ENCODE measurements around the gene TRIM46.
"Not testable (repeated sequence)": the region's sequence is repeated elsewhere in the genome, so short reads cannot be mapped to it uniquely, and the experiment has no call there.

The TRIM46 gene

GRCh38 chr1:155227261-155228095 is 53.8 kb downstream of the TRIM46 start:
- Mint-ChIP-seq H3K36me3 (ENCODE audit: low read depth) (peaks cover 10% of the 10 kb centered on the region), H3K27ac (peak overlapping the region; percentile 89), H3K4me3 (peak overlapping the region; percentile 83), H3K27me3 (no peaks in the 10 kb centered on the region), H3K9me3 (no peaks in the 10 kb centered on the region), H3K4me1 (ENCODE audit: low read depth) (peaks cover 46% of the 10 kb centered on the region)

- Mint-ChIP-seq H3K4me3 (peak overlapping the region; percentile 83), H3K36me3 (ENCODE audit: low read depth) (peaks cover 10% of the 10 kb centered on the region), H3K9me3 (no peaks in the 10 kb centered on the region), H3K4me1 (ENCODE audit: low read depth) (peaks cover 44% of the 10 kb centered on the region), H3K27me3 (no peaks in the 10 kb centered on the region), H3K27ac (peak overlapping the region; percentile 89)
These were observed 54.4 kb downstream of the TRIM46 start for GRCh38 chr1:155228096-155228427.

DNA sequence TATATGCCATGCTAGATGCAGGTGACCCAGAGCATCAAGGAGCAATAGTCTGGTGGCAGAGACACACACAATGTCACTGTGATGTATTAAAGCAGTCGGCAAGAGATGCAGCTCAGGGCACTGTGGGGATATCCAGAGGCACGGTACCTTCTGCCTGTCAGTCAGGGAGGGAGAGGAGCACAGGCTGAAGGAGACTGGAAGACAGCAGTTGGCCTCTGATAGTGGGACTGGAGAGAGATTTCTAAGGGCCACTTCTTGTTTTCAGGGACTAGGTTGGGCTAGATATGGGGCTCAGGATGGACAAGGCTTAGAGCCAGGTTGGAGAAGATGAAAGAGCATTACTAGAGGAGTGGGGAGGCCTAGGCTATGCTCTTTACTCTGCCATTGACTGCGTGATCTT is 57.7 kb downstream of the TRIM46 start:
- not testable (repeated sequence) for H3K27me3 Mint-ChIP-seq; H3K9me3 Mint-ChIP-seq; H3K27ac Mint-ChIP-seq; H3K36me3 Mint-ChIP-seq (ENCODE audit: low read depth); H3K4me3 Mint-ChIP-seq
- H3K4me1 Mint-ChIP-seq (ENCODE audit: low read depth) = peaks cover 22% of the 10 kb centered on the region

- not testable (repeated sequence) for H3K27ac Mint-ChIP-seq, H3K4me3 Mint-ChIP-seq, H3K27me3 Mint-ChIP-seq, H3K9me3 Mint-ChIP-seq
- peaks cover 18% of the 10 kb centered on the region for H3K36me3 Mint-ChIP-seq (ENCODE audit: low read depth)
- H3K4me1 Mint-ChIP-seq (ENCODE audit: low read depth) = peaks cover 18% of the 10 kb centered on the region
These were observed 58.6 kb downstream of the TRIM46 start for GRCh38 chr1:155232001-155232978.

GRCh38 chr1:155233502-155233901 is 59.9 kb downstream of the TRIM46 start:
- not testable (repeated sequence) for H3K9me3 Mint-ChIP-seq; H3K4me1 Mint-ChIP-seq (ENCODE audit: low read depth); H3K27me3 Mint-ChIP-seq; H3K27ac Mint-ChIP-seq; H3K4me3 Mint-ChIP-seq
- peaks cover 18% of the 10 kb centered on the region for H3K36me3 Mint-ChIP-seq (ENCODE audit: low read depth)
